ENCODE data around the gene SUPT3H. TPM values are rescaled to one million over a fixed set of nuclear protein-coding genes. Genes with fewer than 3 reads are reported as not detected.

SUPT3H gene
- total and polyA plus RNA-seq, 2 of the 8 experiments (the other 6 are each of a cell fraction or from before 2014, with no cell fraction given), result 18.8 to 23.0 TPM

DNA sequence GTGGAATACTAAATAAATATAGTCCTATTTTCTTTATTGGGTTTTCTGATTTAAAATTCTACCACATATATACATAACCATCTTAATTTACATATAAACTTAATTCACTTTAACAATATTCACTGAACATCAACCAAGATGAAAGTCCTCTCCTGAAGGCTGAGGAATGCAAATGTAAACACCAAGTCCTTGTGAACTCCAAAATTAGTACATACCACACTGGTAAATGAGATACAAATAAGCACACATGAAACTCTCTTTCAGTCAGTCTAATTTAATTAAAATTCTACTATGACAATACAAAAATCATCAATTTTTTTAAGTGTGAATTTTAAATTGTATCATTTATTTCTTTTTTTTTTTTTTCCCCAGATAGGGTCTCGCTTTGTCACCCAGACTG is 254.7 kb downstream of the SUPT3H start:
- no peak overlapping the region for H2AK5ac ChIP-seq (ENCODE audit: low read depth, low read length)
- H2BK120ac ChIP-seq (replicated peaks; ENCODE audit: low read depth, low read length), result no peak overlapping the region
- H4K8ac ChIP-seq (ENCODE audit: extremely low read depth, insufficient read depth, low read length), result no peak overlapping the region
- WGBS, 2 experiments (ENCODE audit: extremely low coverage in 1 of 2, insufficient coverage in 1 of 2, insufficient read length in 1 of 2, insufficient replicate concordance in 2 of 2, low coverage in 1 of 2, low lambda C conversion rate in 2 of 2, missing lambda C conversion rate in 1 of 2), result 100% methylated on average over 1 of the region's 1 CpG; no CpG with 5 or more reads in 1 of the 2 experiments
- ChIA-PET CTCF (ENCODE audit: partially characterized antibody) (no interaction called here), POLR2A (ENCODE audit: partially characterized antibody) (no interaction called here)
- H3K14ac ChIP-seq (ENCODE audit: insufficient read length), result no peak overlapping the region
- no peaks in the 10 kb centered on the region for H3K36me3 ChIP-seq (ENCODE audit: control insufficient read depth in 2 of 4, insufficient read depth in 4 of 4, low read length in 3 of 4)
- no peak for DNase-seq (ENCODE audit: low read depth in 1 of 2, low spot score in 2 of 2)
- H3K27ac ChIP-seq (ENCODE audit: low read depth, low read length), result no peak overlapping the region
- H3K4me2 ChIP-seq (ENCODE audit: insufficient read depth in 1 of 2, low read depth in 2 of 2, low read length in 2 of 2), result no peak overlapping the region
- H2BK5ac ChIP-seq (ENCODE audit: low read depth, low read length), result no peak overlapping the region
- H3K4me3 ChIP-seq (ENCODE audit: extremely low read depth in 1 of 4, insufficient read depth in 2 of 4, low read depth in 3 of 4, low read length in 4 of 4), result no peak overlapping the region
- H3K4ac ChIP-seq (replicated peaks; ENCODE audit: insufficient read length, low read depth, low read length), result no peak overlapping the region
- no peak overlapping the region for H3K9ac ChIP-seq (replicated peaks in 1 of 4; ENCODE audit: extremely low read depth in 1 of 4, low read depth in 3 of 4, low read length in 3 of 4)
- H3K4me1 ChIP-seq (replicated peaks in 1 of 4; ENCODE audit: control insufficient read depth in 3 of 4, insufficient read depth in 4 of 4, low read length in 3 of 4), result no peaks in the 10 kb centered on the region
- no peak overlapping the region for H2BK15ac ChIP-seq (ENCODE audit: low read length)
- no peak overlapping the region for H4K91ac ChIP-seq (replicated peaks; ENCODE audit: insufficient read length, low read length)
- FAIRE-seq, result no peak
- H3K27me3 ChIP-seq (replicated peaks in 1 of 4; ENCODE audit: control insufficient read depth in 3 of 4, extremely low read depth in 1 of 4, insufficient read depth in 3 of 4, low read length in 3 of 4), result no peaks in the 10 kb centered on the region
- no peaks in the 10 kb centered on the region for H3K79me2 ChIP-seq (ENCODE audit: control insufficient read depth in 1 of 2, insufficient read depth in 2 of 2, low read length in 2 of 2)
- H2AFZ ChIP-seq (ENCODE audit: low read length), result no peak overlapping the region
- no peaks in the 10 kb centered on the region for H4K20me1 ChIP-seq (replicated peaks in 1 of 2; ENCODE audit: control insufficient read depth in 1 of 2, insufficient read depth in 2 of 2, low read length in 2 of 2)
- no peak overlapping the region for H3K56ac ChIP-seq (replicated peaks; ENCODE audit: insufficient read length, low read depth, low read length)
- no peak overlapping the region for H2BK12ac ChIP-seq (ENCODE audit: low read depth, low read length)
- H2BK20ac ChIP-seq (ENCODE audit: low read length), result no peak overlapping the region
- no peak overlapping the region for H3K23ac ChIP-seq (ENCODE audit: insufficient read length)
- H3K79me1 ChIP-seq (ENCODE audit: low read depth, low read length), result no peaks in the 10 kb centered on the region
- no peak overlapping the region for H3K18ac ChIP-seq (ENCODE audit: extremely low read depth, low read length)
- H4K5ac ChIP-seq (ENCODE audit: insufficient read length, low read depth, low read length), result no peak overlapping the region
- no peaks in the 10 kb centered on the region for H3K23me2 ChIP-seq (ENCODE audit: low read depth, low read length)
- no peaks in the 10 kb centered on the region for H3K9me3 ChIP-seq (ENCODE audit: insufficient read depth in 2 of 2, low read depth in 1 of 2, low read length in 1 of 2)
- TF ChIP-seq TEAD4 (IDR thresholded peaks at IDR 0.05; ENCODE audit: low read depth, low read length) (no peak), SP4 (IDR thresholded peaks at IDR 0.05; ENCODE audit: low read length) (no peak), EZH2 (IDR thresholded peaks at IDR 0.05; ENCODE audit: low read depth, low read length, severe bottlenecking) (no peak), MAFK (IDR thresholded peaks at IDR 0.05; ENCODE audit: low read depth, low read length) (no peak), CHD2 (IDR thresholded peaks at IDR 0.05; ENCODE audit: low read length) (no peak), CBX5 (IDR thresholded peaks at IDR 0.05; ENCODE audit: low read depth, low read length) (no peak), CBX8 (IDR thresholded peaks at IDR 0.05; ENCODE audit: borderline replicate concordance, low read depth, low read length) (no peak), ZNF274 (IDR thresholded peaks at IDR 0.05; ENCODE audit: borderline replicate concordance, extremely low read depth, low read length) (no peak), GTF2F1 (IDR thresholded peaks at IDR 0.05; ENCODE audit: borderline replicate concordance, low read depth, low read length) (no peak), SAP30 (IDR thresholded peaks at IDR 0.05; ENCODE audit: insufficient read depth, insufficient replicate concordance, low read length) (no peak), TAF7 (optimal IDR thresholded peaks at IDR 0.05; ENCODE audit: borderline replicate concordance, low read depth, low read length) (no peak), TCF12 (IDR thresholded peaks at IDR 0.05; ENCODE audit: low read depth, low read length) (no peak), JUND (IDR thresholded peaks at IDR 0.05; ENCODE audit: low read length) (no peak), POU5F1 (IDR thresholded peaks at IDR 0.05; ENCODE audit: low read depth, low read length) (no peak)
- TF ChIP-seq, protein P1, sequence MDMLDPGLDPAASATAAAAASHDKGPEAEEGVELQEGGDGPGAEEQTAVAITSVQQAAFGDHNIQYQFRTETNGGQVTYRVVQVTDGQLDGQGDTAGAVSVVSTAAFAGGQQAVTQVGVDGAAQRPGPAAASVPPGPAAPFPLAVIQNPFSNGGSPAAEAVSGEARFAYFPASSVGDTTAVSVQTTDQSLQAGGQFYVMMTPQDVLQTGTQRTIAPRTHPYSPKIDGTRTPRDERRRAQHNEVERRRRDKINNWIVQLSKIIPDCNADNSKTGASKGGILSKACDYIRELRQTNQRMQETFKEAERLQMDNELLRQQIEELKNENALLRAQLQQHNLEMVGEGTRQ (IDR thresholded peaks at IDR 0.05; ENCODE audit: low read length), result no peak
